ENCODE measurements around the gene KCNAB1.

DNA sequence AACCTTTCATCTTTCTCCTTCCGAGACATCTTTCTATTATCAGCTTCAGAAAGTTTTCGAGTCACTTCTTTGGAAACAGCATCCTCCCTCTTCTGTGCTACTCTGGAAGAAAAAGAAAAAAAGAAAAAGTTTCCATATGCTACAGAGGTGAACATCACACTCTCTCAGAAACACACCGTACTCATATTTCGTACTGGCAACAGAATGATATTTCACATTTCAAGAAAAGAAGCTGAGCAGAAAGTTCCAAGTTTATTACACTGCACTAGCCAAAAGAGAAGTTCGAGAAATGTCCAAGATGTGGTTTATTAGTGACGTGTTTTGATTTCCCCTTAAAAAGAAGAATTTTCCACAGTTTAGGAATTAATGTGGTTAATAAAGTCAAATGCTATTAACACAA is 428.5 kb downstream of the KCNAB1 start:
- TF ChIP-seq, protein P1, sequence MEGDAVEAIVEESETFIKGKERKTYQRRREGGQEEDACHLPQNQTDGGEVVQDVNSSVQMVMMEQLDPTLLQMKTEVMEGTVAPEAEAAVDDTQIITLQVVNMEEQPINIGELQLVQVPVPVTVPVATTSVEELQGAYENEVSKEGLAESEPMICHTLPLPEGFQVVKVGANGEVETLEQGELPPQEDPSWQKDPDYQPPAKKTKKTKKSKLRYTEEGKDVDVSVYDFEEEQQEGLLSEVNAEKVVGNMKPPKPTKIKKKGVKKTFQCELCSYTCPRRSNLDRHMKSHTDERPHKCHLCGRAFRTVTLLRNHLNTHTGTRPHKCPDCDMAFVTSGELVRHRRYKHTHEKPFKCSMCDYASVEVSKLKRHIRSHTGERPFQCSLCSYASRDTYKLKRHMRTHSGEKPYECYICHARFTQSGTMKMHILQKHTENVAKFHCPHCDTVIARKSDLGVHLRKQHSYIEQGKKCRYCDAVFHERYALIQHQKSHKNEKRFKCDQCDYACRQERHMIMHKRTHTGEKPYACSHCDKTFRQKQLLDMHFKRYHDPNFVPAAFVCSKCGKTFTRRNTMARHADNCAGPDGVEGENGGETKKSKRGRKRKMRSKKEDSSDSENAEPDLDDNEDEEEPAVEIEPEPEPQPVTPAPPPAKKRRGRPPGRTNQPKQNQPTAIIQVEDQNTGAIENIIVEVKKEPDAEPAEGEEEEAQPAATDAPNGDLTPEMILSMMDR (IDR thresholded peaks at IDR 0.05; ENCODE audit: insufficient read depth, low read length, poor library complexity, severe bottlenecking) = no peak
- no peak for TF ChIP-seq EZH2phosphoT487 (conservative IDR thresholded peaks at IDR 0.05; ENCODE audit: low read length)
